HG02970 (cell line): Measurements from ENCODE around the gene ZSWIM4.

Source experiments
- ATAC-seq: cut with Tn5 transposase; IDR thresholded peaks from one replicate; pipeline ENCODE4 v1.9.1; 2021; ENCODE audit warnings: mild to moderate bottlenecking, moderate library complexity, moderate number of reproducible peaks; ENCODE audit not compliant: unreplicated experiment, low FRiP score

ZSWIM4 gene

GRCh38 chr19:13830741-13831536, 35.7 kb downstream of the ZSWIM4 start:
- no peak for ATAC-seq

GRCh38 chr19:13831537-13832467, 36.6 kb downstream of the ZSWIM4 start:
- ATAC-seq = no peak

GRCh38 chr19:13833330-13834243, 38.3 kb downstream of the ZSWIM4 start:
- peak; percentile 66 for ATAC-seq

DNA sequence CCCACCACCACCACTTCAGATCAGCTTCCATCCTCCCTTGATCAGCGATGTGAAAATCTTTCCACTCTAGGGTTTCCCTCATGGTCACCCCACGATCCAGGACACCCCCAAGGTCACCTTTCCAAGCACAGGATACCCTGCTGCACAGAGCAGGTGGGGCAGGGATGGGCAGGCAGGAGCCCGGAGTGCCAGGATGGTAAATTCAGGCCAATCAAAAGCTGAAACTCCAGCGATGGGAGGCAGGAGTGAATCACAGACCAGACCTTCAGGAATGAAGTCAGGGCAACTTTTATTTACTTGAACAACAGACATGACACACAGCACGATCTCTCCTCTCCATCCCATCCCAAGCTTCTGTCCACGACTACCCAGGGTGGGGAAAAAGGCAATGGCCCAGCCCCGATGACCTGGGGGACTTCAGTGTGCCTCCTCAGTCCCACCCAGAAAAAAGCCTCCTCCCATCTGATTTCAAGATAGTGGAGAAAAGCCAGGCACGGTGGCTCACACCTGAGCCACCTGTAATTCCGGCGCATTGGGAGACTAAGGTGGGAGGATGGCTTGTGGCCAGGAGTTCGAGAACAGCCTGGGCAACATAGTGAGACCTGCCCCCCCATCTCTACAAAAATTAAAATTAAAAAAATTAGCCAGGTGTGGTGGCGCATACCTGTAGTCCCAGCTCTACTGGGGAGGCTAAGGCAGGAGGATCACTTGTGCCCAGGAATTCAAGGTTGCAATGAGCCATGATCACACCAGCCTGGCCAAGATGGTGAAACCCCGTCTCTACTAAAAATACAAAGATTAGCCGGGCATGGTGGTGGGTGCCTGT, 39.2 kb downstream of the ZSWIM4 start:
- no peak for ATAC-seq

GRCh38 chr19:13835791-13836723, 40.8 kb downstream of the ZSWIM4 start:
- no peak for ATAC-seq

DNA sequence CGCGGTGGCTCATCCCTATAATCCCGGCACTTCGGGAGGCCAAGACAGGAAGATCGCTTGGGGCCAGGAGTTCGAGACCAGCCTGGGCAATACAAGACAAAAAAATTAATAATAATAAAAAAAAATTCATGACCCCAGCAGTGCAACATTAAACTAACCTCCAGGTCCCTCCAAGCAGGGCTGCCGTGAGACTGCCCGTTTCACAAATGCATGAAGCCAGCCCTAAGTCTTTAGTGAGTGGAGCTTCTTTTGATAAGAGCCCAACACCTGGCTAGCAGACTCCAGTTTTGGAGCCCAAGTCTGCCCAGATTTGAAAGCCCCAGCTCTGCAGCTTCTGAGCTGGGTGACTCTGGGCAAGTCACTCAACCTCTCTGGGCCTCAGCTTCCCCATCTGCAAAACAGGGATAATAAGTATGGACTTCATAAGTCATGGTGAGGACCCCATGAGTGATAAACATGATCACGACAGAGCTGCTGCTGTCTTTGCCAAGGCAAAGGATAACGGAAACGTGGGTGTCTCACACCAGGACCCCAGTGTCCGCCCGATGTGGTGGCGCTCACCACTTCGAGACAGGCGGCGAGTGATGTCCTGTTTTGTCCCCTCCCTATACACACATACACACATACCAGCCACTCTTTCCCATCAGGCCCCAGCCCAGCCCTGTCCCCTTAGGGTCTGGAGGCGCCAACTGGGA, 43.3 kb downstream of the ZSWIM4 start:
- ATAC-seq = no peak

- ATAC-seq = peak; percentile 33
These were observed 44.1 kb downstream of the ZSWIM4 start for GRCh38 chr19:13839130-13839937.

- peak; percentile 1 for ATAC-seq
These were observed 44.7 kb downstream of the ZSWIM4 start for GRCh38 chr19:13839938-13840304.

DNA sequence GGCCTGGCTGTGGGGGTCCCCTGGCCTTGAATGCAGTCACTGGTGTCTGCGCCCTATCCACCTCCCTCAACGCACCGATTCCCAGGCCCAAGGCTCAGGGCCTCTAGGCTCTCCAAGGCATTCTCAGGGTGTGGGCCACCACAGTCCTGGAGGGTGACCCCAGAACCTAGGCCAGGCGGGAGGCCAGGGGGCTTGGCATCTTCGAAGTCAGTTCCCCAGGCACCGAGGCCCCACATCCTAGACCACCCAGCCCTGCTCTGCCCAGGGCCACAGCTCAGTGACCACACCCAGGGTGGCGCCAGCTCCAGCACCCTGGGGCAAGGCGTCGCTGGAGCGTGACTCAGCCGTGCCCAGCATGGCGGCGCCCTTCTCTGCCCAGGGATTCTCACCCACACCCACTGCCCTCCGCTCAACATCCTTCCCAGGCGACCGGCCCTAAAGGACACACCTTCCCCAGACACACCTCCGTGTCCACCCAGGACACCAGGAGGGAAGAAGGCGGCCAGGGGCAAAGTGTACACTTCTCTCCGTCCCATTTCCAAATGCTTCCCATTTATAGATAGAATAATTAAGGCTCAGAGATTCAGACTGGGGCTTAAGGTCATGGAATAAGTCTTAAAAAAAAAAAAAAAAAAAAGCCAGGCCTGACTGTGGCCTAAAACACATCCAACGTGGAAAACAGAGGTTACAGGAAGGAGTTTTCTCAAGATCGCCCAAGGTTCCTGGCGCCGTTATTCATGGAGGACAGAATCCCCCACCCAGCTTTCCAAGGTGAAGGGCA, 45.3 kb downstream of the ZSWIM4 start:
- ATAC-seq = no peak

- ATAC-seq = no peak
These were observed 46.1 kb downstream of the ZSWIM4 start for GRCh38 chr19:13841086-13841961.

GRCh38 chr19:13841962-13842290, 46.7 kb downstream of the ZSWIM4 start:
- ATAC-seq = no peak

- no peak for ATAC-seq
These were observed 47.3 kb downstream of the ZSWIM4 start for GRCh38 chr19:13842291-13843103.

GRCh38 chr19:13843104-13843921, 48.1 kb downstream of the ZSWIM4 start:
- ATAC-seq = no peak

DNA sequence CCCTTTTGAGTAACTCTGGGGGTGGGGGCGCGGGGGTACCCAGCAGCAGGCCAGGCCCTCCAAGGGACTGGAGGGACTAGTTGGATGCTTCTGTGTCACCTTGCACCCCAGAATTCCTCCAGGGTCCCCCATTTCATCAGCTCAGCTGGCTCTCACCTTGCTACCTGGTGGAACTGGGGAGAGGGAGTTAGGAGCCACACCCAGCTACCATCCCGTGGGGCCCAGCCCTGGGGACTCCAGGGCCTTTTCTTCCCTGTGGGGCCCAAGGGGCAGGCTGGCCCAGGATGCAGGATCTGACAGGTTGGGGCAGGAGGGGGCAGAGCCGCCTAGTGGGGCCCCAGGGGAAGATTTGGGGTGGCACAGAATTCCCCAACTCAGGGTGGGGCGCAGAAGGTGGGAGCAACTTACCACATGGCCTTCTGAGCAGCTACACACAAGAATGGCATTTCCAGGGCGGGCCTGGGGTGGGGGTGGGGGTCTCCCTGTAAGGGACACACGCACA, 48.9 kb downstream of the ZSWIM4 start:
- no peak for ATAC-seq
